RPMI7951 (cell line): ENCODE measurements around the gene SEMA4G. TPM values are rescaled to one million over a fixed set of nuclear protein-coding genes. Genes with fewer than 3 reads are reported as not detected.

Experiments
- DNase-seq: peaks from one replicate; pipeline ENCODE4 v3.0.0-alpha.2; 2012; ENCODE audit warnings: low read depth
- total RNA-seq: library from RNA; depleted of rRNA; stranded (reverse); fragments of >200 nt; shearing (Covaris generic); gene quantifications from 2 replicates; pipeline ENCODE4 v1.2.3, GENCODE V29; 2014; rRNA removed

SEMA4G gene
- total RNA-seq, 1 experiment from 2014 or later: 0.84 TPM

GRCh38 chr10:101007099-101007711 lies 37.9 kb downstream of the SEMA4G start:
- no peak for DNase-seq

DNA sequence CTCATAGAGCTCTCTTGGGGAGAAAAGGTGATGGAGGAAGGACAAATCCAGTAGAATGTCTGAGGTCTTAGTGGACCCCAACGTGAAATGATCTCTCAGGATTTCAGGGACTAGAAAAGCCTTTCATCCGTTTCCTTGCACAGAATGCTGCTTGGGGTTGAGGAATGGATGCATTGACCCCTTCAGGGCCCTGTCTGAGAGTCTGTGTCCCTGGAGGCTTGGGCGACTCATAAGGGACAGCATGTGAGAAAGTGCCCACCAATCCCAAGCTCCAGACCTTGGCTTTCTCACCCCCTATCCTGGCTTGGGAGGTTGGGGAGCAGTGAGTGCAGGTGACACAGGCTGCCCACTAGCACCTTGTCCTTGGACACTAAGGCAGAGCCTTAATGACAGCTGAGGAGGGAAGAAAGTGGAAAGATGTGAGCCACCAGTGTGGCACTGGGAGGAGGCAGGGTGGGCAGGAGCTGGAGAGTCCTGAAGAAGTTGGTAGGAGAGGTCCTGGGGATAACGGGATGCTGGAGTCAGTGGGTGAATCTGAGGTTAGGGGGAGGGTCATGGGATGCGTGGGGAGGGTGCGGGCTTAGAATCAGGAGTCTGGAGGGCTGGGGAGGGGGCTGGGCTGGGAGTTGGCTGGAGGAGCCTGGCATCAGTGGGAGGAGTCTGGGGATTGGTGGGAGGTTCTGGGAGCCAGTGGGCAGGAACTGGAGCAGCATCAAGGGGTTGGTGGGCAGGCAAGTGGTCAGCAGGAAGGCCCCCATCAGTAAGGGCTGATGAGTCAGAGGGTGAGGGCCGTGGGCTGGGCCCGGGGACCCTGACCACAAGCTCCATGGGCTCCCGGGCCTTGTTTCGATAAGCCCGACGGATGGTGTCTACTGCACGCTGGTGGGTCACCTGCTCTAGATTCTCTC lies 38.9 kb downstream of the SEMA4G start:
- no peak for DNase-seq

- DNase-seq: no peak
Measured at GRCh38 chr10:101008823-101009423, 39.6 kb downstream of the SEMA4G start.

DNA sequence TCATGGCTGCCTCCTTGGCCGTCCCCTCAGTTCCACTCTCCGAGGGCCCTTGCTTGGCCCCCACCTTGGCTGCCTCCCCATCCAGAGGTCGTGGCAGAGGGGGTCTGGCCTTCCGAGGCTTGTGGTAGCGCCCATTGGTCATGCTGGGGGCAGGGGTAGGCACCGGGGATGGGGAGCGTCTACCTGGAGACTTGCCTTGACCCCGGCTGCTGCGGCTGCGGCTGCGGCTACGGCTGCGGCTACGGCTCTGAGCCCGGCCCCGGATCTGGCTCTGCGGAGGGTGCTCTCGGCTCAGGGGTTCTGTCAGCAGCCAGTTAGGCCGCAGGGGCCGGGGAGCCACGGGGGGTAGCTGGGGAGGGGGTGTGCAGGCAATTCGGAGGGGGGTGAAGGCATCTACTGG lies 41.0 kb downstream of the SEMA4G start:
- no peak for DNase-seq

DNA sequence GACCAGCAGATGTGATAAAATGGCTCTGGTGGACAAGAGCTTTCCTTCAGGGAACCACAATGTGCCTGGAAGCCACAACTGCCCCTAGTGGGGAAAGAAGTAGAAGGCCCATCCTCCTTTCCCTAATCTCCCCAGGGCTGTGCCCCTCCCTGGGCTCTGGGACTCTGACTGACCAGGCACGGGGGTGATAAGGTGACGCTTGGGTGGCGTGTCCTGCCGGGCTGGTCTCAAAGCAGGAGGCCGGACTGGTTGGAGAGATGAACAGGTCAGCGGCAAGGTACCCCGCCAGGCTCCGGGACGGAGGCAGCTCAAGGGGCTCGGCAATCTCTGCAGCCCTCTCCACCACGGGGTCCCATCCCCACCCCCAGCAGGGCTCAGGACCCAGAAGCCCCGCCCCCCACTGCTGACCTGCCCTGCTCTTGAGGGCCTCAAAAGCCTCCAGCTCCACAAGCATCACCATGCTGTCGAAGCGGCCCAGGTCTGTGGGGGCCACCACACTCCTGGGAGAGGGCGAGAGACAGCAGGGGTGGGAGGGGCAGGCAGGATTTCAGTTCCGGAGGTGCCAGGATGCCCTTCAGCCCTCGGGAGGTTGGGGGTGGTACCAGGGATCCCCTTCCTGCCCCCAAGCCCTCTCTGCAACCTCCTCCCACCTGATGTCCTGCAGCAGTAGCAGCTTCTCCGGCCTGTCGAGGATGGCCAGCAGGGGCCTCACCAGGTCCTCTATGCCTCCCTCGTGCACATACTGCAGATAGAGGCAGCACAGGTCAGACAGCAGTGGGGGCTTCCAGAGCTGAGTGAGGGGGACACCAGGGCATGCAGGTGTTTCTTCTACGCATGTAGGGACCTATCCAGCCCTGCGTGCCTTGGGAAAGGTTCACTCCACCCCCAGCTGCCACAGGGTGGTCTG lies 42.5 kb downstream of the SEMA4G start:
- DNase-seq: no peak

GRCh38 chr10:101012525-101013364 lies 43.4 kb downstream of the SEMA4G start:
- peak; percentile 88 for DNase-seq

GRCh38 chr10:101013365-101013825 lies 44.1 kb downstream of the SEMA4G start:
- DNase-seq: no peak

GRCh38 chr10:101014230-101014884 lies 45.1 kb downstream of the SEMA4G start:
- DNase-seq: peak; percentile 59

DNA sequence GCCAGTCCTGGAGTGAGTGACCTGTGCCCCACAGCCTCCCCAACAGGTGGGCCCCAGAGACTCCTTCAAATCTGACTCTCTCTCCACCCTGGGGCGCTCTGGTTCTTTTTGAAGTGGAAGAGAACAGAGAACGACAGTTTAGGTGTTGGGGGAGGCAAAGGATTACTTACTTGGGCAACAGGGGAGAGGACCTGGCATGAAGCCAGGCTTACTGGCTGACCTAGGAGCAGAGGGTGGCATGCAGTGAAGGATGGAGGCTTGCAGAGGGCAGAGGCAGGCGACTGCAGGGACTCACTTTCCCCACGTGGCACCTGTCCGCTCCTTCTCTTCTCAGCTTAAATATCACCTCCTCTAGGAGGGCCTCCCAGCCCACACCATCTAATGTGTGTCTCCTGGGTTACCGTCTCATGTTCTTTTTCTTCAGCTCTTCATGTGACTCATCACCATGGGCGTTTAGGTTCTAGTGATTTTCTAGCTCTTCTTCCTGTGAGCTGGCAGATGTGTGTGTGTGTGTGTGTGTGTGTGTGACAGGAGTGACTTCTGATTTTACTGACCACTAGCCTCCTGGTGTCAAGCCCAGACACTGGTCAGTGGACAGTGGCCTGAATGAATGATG lies 45.8 kb downstream of the SEMA4G start:
- DNase-seq: peak; percentile 92

DNA sequence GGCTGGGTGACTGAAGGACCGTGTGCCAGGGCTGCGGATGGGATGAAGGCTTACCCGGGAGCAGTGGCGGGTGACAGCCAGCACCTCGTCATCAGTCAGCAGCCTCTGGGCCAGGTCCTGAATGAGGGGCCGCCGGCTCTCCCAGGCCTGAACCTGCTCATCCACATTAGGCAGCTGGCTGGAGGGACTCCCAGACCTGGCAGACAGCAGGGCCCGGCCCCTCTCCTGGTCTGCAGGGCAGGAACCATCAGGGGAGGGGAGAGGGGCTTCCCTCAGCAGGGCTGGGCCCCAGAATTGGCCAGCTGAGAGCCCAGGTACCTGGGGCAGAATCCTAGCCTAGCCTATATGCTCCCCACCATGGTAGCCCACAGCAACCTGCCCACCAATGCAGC lies 46.3 kb downstream of the SEMA4G start:
- DNase-seq: no peak

DNA sequence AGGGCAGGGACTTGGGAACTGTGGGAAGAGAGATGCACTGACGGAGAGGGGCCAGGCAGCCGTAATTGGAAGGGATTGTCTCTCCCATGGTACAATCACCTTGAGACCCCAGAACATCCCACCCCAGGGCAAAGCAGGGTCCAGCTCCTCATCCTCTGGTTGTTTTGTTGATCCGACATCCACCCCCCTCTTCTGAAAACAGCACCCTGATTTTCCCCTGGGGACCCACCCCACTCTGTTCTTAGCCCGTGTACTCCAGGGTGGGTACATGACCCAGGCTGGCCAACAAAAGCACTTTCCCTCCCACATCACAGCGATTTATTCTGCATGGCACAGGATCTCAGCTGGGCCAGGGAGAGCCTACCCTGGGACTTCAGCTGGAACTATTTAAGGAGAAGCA lies 47.5 kb downstream of the SEMA4G start:
- DNase-seq: no peak

DNA sequence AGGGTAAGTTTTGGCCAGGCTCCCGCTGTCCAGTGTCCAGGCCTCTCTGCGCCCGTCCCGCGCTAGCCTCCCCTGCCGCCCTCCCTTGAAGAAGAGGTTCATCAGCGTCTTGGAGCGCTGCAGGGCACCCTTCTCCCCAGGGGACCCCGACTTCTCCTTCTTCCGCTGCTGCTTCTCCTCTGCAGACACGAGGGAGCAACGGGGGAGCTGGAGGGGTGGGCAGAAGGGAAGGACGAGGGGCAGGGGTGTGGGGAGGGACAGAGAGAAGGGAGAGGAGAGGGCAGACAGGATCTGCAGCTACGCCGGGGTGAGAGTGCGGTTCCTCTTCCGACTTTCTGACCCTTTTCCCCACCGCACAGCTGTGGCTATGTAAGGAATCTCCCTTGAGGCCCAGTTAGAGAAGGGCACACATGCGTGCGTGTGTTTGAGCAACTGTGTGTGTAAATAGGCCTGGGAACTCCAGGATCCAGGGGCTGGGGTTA lies 48.9 kb downstream of the SEMA4G start:
- no peak for DNase-seq

DNA sequence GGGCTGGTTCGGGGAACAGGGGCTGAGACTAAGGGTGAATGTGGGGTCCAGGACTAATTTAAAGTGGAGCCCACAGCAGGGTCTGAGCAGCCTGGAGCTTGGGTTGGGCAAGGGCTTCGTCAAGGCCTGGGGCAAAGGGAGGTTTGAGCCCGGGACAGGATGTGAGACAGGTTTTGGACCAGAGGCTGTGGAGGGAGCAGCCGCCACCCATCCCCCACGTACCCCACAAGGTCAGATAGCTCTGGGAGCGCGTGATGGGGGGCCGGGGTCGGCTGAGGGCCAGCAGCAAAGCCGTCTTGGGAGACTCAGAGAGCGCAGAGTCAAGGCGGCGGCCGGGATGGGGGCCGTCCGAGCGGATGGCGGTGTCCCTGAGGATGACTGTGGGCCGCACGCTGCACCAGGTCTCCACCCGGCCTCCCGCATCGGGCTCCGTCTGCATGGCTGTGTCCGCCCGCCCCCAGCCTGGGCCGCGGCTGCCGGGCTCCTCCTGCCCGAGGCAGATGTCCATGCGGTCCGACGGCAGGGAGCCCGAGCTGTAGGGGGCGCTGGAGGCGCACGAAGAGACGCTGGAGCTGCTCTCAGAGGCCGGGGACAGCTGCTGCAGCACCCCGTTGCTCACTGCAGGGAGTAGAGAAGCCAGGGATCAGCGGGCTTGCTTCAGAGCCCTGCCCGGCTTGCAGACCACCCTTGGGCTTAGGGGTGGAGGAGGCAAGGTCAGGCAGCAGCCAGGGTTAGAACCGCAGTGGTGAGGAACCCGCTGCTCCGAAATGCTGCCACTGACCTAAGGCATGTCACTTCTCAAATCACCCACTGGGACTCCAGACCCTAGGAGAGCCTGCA lies 49.5 kb downstream of the SEMA4G start:
- peak; percentile 76 for DNase-seq

Other genes with a start within 250 kb of the SEMA4G start
- not detected in 2 replicates for gene PAX2, start 223.9 kb upstream of the SEMA4G start, total RNA-seq
- gene SLF2, start 56.5 kb upstream of the SEMA4G start, total RNA-seq: 20.5 and 23.1 TPM in 2 replicates
- gene MRPL43, start 18.0 kb downstream of the SEMA4G start, total RNA-seq: 79.8 and 86.3 TPM in 2 replicates
- 6.4 and 7.8 TPM in 2 replicates for gene TWNK, start 18.0 kb downstream of the SEMA4G start, total RNA-seq
- gene LZTS2, start 30.3 kb downstream of the SEMA4G start, total RNA-seq: 20.3 and 29.7 TPM in 2 replicates
- gene PDZD7, start 61.6 kb downstream of the SEMA4G start, total RNA-seq: 2.0 and 2.8 TPM in 2 replicates
- gene SFXN3, start 61.7 kb downstream of the SEMA4G start, total RNA-seq: 115 and 125 TPM in 2 replicates
- 8.1 and 11.4 TPM in 2 replicates for gene KAZALD1, start 92.5 kb downstream of the SEMA4G start, total RNA-seq
- not detected in 2 replicates for gene TLX1, start 161.8 kb downstream of the SEMA4G start, total RNA-seq